HG03432 (cell line): ENCODE measurements around the gene ADAMTSL2.

Experiments
- ATAC-seq: cut with Tn5 transposase; IDR thresholded peaks from one replicate; pipeline ENCODE4 v1.9.1; 2021; ENCODE audit warnings: mild to moderate bottlenecking, moderate library complexity; ENCODE audit not compliant: unreplicated experiment

ADAMTSL2 gene

DNA sequence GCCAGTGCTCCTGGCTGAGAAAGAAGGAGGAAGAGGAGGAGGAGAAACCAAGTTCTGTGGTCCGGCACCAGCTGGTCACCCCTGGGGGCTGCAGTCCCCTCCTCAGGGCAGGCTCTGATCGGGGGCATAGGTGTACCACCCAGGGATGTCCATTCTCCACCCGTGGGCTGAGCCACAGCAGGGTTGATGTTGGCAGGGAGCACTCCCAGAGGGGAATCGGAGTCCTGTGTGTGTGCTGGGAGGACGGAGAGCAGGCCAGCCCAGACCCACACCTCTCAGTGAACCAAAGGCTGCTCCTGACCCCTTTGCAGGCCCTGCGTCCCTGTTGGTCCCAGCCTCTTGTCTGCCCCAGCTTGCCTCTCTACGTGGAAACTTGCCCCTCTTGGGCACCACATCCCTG, 4.6 kb upstream of the ADAMTSL2 start:
- no peak for ATAC-seq

DNA sequence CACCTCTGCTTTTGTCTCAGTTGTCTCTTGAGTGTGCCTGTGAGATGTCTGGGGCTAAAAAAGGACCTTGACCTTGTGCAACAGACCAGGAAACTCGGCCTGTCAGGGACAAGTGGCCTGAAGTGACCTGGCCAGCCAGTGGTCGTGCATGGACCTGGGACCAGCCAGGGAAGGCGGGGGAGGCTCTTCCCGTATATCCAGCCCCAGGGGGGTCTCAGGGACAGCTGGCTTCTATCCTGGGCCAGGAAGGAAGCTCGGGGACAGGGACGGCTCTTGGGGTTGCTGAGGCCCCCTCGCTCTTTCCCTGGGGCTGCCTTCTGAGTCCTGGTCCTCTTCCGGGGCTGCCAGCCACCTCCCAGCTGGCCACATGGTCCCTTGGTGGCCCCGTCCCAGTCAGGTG, 3.2 kb upstream of the ADAMTSL2 start:
- ATAC-seq = no peak

DNA sequence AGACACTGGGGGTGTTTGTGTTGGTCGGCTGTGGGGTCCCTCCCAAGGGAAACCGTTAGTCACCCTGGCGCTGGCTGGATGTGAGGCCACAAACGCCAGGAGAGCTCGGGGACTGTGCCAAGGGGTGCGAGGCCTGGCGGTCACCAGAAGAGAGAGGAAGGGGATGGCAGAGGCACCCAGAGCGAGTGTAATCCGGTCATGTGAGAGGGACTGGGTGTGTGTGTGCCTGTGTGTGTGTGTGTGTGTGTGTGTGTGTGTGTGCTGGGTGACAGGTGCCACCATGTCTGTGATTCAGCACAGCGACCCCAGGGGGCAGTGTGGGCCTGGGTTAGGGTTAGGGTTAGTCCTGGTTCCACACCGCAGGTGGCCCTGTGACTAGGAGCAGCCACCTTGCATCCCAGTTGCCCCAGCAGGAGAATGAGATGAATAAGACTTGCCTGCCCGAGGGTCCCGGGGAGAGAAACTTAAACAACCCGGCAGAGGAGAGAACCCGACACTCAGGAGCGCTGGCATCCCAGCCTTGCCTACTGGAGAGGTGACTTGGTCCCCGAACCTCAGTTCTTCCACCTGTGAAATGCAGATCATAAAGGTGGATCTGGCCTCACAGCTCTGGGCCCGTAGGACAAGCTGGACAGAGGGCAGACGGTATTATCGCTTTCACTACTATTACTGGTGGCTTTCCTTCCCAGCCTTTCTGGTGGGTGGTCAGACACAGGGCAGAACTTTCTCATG, 1.4 kb upstream of the ADAMTSL2 start:
- ATAC-seq = no peak

DNA sequence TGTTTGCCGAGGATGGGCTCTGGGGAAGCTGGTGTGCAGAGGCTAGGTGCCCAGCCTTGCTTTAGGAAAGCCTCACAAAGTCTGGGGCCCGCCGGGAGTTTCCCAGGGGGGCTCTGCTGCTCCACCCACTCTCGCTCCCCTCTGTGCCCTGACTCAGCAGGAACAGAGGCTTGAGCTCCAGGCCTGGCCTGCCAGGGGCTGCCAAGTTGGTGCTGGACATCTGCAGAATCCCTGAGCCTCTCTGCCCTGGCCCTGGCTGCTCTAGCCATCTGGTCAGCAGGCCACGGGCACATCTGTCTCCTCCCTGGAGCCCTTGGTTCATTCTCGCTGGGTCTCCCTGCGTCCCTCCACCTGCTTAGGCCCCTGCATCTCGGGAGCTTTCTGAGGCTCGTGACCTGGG, 647 bp upstream of the ADAMTSL2 start:
- ATAC-seq = no peak

DNA sequence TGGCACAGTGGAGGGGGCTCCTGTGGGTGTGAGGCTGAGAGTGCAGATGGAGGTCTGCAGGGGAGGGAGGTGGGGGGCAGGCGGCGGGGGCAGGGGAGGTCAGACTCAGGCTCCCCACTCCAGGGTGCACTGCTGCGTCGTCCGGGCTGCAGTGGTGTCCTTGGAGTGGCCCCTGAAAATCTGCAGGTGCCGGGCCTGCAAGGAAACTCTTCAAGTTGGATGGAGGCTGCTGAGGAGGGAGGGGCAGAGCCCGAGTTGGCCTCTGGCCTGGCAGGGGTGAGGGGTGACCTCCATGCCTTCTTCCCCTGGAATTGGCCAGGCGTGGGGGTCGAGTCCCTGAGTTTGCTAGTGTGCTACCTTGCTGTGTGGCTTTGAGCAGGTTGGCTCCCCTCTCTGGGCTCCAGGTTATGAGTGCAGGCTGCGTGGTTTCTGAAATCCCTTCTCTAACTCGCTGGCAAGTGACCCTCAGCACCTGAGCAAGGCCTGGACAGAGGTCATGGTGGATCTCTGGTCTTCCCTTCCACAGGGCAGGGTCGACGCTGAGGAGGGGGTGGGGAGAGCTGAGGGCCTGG, 888 bp downstream of the ADAMTSL2 start:
- ATAC-seq = no peak

DNA sequence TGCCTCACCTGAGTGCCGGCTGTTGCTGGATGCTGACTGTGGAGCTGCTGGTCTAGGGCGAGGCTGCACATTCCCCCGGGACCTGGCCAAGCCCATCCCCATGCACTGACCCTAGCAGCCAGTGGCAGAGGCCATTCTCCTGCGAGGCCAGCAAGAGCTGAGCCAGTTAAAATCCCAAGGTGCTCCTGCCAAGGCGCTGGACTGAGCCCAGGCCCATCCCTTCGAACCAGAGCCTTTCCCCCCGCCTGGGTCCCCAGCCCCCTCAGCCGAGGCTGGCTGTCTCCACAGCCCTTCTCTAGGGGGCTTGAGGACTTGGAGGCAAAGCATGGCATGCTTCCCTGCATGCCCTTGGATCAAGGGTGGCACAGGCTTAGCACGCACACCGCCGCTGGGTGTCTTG, 1.6 kb downstream of the ADAMTSL2 start:
- no peak for ATAC-seq

DNA sequence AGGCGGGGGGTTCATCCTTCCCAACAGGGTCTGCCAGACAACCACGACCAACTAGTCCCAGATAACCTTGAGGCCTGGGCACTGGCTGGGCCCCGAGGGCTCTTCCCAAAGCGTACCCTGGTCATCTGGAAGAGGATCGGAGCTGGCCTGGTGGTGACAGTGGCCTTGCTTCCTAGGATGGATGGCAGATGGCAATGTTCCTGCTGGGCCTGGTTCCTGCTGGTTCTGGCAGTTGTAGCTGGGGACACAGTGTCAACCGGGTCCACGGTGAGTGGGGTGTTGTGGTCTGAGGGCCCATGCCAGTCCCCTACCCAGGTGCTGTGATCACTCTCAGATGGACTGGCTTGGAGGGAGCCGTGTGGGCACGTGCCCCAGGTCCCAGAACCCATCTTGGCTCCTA, 2.0 kb downstream of the ADAMTSL2 start:
- no peak for ATAC-seq

DNA sequence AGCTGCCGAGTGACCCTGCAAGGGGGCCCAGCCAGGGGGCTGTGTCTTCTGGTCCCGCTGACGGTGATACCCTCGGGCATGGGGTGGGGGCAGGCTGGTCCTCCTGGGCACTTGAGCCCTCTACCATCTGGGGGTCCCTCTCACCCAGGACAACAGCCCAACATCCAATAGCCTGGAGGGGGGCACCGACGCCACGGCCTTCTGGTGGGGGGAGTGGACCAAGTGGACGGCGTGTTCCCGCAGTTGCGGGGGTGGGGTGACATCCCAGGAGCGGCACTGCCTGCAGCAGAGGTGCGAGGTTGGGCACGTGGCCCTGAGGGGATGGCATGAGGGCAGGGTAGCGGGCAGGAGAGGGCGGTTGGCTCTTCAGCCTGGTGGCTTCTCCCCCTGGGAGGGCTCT, 2.8 kb downstream of the ADAMTSL2 start:
- no peak for ATAC-seq

DNA sequence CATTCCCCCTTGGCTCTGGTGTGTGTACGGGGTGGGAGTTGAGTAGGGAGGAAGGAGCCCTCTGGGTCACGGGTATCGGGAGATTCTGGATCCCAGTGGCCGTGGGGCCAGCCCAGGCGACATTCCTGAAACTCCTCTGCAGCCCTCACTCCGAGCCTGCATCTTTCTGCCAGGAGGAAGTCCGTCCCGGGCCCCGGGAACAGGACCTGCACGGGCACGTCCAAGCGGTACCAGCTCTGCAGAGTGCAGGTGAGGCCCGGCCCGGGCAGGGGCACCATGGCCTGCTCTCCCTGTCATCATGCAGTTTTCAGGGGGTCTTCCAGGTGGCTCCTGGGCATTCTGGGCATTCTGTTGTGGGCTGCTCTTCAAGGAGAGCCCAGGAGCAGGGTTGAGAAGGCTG, 3.7 kb downstream of the ADAMTSL2 start:
- ATAC-seq = no peak

DNA sequence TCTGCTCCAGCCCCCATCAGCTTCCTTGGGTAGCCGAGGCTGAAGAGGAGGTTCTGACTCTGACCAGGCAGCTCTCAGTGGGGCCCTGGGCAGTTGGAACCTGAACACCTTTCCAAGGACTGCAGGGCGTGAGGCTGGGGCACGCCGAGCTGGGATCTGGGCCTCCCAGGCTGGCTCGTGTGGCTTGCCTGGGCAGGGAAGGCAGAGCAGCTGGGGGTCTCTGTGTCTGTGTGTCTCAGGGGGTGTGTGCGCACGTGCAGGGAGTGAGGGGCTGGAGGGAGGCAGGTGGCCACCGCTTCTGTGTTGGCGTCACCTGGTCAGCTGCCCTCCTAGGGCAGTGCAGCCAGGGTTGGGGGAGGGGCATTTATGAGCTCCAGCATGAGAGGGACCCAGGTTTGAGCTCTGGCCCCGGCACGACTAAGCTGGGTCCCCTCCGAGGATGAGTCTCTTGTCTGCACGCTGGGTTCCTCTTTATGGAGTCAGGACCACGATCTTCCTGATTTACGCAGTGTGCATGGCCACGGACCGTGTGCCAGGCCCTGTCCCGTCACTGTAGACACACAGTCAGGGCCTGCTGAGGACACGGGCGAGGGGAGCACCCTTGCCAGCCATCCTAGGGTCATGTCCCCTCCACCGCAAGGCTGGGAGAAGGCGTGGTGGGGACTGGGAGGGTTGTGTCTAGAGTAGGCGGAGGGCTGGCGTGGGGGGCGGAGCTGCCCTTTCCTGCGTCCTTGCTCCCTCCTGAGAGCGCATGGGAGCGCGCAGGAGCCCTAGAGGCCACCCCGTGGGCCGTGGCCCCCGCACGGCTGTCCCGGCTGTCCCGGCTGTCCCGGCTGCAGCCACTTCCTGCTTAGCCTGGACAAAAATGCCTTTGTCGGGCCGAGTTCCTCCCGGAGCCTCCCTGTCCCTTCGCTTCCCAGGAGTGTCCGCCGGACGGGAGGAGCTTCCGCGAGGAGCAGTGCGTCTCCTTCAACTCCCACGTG, 4.6 kb downstream of the ADAMTSL2 start:
- ATAC-seq = no peak

DNA sequence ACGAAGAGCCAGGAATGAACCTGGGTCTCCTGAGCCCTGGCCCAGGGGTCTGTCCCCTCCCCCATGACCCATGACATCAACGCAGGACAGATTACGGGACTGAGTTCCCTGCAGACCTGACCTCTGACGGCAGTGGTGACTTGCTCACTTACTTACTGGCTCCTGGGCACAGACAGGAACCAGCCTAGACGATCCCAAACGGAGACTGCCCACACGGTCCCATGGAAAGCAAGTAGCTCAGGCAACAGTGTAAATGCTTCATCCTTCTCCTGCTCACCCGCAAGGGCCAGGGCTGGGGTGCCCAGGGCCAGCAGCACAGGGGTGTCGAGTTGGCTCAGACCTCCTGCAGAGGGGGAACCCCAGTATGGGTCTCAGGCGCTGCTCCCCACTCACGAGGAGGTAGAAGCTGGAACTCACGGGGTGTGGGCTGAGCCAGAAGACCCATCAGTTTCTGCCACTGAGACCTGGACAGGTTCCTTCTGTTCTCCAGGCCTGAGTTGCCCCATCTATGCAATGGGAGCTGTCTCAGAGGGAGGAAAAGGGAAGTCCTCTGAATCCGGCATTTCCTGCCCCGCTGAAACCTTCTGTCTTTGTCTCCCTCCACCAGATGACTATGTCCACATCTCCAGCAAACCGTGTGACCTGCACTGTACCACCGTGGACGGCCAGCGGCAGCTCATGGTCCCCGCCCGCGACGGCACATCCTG, 5.6 kb downstream of the ADAMTSL2 start:
- no peak for ATAC-seq

DNA sequence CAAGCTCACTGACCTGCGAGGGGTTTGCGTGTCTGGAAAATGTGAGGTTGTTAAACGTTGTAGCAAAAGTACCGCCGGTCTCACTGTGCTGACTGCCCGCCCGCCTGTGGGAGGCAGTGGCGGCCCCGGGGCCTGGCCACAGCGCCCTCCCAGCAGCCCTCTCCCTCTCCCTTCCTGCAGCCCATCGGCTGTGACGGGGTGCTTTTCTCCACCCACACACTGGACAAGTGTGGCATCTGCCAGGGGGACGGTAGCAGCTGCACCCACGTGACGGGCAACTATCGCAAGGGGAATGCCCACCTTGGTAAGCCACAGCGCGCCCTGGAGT, 6.2 kb downstream of the ADAMTSL2 start:
- ATAC-seq = no peak

DNA sequence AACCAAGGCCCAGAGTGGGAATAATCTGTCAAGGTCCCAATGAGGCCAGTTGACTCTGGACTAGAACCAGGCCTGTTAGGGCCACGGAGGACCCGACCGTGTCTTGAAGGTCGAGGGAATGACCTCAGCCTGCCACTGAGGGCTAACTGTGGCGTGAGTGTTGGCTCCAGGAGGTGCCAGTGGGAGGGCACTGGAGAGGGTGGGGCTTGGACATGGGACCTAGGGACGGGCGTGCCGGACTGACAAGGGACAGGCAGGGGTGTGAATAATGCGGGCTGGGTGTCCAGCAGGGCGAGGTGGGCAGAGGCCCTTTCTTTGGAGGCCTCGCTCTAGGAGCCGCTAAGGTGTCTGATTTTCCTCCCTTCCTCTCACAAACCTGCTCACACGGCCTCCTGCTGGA, 7.5 kb downstream of the ADAMTSL2 start:
- no peak for ATAC-seq

DNA sequence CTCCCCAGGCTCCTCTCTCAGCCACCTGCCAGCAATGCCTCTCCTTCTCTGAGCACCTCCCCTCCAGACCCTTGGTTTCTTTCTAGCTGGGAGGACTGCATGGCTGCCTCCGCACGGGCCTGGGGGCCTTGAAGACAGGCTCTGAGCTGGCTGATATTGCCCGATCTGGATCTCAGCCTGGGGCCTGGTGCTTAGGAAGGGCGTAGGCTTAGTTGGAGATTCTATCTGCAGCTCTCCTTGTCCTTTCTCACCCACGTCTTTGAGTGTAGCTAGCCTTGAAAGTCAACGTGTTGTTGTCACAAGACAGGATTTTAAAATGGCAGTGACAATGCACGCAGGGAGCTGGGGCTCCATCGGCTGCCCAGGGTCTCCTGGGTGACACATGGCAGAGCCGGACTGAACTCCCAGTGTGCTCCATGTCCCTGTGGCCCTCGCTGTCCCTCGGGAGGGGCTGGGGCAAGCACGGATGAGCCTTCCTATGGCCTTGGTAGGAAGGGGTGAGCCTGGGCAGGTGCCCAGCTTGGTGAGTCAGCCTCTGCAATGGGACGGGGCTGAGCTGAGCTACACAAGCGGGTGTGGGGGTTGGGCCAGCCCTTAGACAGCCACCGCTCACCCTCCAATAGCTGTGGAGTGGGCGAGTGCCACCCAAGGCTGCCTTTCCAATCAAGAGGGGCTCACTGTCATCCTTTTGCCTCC, 9.4 kb downstream of the ADAMTSL2 start:
- ATAC-seq = no peak

DNA sequence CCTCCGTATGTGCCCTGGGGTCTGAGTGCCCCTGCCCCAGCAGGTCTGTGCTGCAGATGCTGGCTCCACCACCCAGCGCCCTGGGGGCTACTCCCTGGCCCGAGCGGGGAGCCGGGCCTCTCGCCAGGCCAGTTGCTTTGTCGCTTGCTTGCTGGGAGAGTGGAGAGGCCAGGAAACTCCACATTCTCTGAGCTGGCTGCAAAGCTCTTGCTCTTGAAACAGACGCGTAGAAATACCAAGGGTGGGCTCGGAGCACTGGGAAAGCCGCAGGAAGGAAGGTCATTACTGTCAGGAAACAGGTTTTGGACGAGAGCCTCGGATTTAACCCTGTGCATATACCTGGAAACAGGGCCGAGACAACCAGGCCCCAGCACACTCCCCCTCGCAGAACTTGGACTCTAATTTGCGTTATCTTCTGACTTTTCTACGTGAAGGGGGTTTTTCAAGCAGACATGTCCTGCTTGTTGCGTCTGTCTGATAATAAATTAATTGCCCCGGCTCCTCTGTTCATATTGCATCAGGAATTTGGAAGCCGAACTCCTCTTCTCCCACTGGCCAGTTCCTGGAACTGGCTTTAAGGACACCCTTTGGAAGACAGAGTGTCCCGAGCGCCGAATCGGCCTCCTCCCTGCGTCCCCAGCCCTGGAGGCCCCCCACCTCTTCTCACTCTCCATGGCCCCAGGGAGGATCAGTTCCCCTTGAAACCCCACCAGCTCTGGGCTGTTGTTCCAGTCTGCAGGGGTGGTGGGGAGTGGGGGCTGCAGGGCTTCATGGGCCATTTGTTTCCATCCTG, 11.2 kb downstream of the ADAMTSL2 start:
- ATAC-seq = no peak

DNA sequence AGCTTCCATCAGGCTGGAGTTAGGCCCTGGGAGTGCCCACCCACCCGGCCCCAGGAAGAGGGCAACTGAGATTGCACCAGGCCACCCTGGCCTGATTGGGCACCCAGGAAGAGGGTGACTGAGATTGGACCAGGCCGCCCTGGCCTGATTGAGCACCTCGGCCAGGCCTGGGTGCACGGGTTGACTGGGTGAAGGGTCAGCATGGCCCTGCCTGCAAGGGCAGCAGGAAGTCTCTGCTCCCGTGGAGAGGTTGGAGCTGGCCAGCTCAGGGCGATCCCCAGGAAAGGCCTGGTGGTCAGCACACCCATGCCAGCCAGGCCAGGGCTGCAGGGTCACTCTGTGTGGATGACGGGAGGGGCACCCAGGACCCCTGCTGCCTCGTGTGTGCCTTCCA, 11.8 kb downstream of the ADAMTSL2 start:
- ATAC-seq = no peak

DNA sequence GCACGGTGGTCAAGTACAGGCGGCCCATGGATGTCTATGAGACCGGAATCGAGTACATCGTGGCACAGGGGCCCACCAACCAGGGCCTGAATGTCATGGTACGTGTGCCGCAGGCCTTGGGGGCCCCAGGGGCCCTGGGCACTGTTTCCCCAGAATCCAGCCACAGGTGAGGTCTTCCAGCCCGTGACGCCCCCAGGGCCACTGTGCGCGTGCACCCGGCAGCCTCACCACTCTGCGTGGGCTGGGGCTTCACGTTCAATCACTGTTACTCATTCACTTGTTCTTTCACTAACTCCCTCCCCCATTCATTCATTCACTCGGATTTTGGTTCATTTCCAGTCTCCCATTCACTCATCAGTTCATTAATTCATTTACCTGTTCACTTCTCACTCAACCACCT, 12.6 kb downstream of the ADAMTSL2 start:
- no peak for ATAC-seq

DNA sequence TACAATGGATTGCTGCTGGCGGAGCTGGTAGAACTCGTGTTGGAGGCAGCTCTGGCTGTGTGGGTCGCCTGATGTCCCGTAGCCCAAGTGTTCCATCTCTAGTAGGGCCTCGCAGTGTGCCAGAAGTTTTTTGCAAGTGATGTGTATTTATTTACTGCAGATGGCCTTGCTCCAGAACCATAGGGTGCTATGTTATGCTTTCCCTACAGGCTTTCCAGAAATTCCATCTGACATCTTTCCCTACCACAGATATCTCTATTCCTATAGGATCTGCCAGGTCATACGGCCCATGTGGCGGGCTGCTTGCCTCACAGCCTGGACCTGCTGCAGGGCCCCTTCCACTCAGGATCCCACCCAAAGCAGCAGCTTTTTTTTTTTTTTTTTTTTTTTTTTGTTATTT, 16.9 kb downstream of the ADAMTSL2 start:
- ATAC-seq = no peak

DNA sequence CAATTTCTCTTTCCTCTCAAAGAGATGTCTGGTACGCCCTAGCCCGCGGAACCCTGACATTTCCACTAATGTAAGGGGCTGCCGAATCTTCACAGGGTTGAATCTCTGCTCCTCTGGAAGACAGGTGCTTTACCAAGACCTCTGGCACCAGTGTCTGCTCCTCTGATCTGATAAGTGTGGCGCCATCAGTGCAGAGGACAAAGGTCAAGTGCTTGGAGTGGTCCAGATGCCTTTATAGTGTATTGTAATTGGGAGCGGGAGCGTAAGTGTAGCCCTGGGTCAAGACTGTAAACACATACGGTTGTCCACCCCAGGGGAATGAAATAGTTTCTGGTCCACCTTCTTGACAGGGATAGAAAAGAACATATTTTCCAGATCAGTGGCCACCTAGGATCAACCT, 17.7 kb downstream of the ADAMTSL2 start:
- ATAC-seq = no peak

DNA sequence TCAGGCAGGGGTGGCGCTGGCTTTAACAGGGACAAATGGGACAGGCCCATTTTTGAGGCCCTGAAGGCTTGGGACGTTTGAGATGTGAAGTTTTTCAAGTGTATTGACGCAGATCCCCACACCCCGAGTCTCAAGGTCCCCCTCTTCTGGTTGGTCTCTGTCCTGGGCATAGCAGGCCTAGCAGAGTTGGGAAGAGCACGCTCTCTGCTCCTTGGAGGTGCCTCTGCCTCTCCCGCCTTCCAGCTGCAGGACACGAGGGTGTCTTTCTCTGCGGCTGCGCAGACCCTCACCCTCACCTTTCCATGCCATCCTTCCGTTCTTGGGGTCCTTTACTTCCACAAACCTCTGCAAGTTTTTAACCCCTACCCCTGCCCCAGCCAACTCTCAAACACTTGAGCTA, 18.6 kb downstream of the ADAMTSL2 start:
- ATAC-seq = no peak
